HUES48 (cell line): Measurements from ENCODE around the gene SEC23A.
"Not testable (repeated sequence)": the region's sequence is repeated elsewhere in the genome, so short reads cannot be mapped to it uniquely, and the experiment has no call there.

ENCODE experiments used
- H3K27ac ChIP-seq: one replicate; pipeline ENCODE4 v1.7.0; 2013; ENCODE audit warnings: low read depth, low read length, inconsistent platforms
- H3K27me3 ChIP-seq: 2 replicates; pipeline ENCODE4 v1.6.1; 2013; ENCODE audit warnings: mild to moderate bottlenecking, low read length; ENCODE audit not compliant: control insufficient read depth, insufficient read depth
- H3K36me3 ChIP-seq: 2 replicates; pipeline ENCODE4 v1.6.1; 2013; ENCODE audit warnings: low read length; ENCODE audit not compliant: control insufficient read depth, insufficient read depth
- H3K4me1 ChIP-seq: 2 replicates; pipeline ENCODE4 v1.6.1; 2013; ENCODE audit warnings: mild to moderate bottlenecking, low read length; ENCODE audit not compliant: control insufficient read depth, insufficient read depth
- H3K4me3 ChIP-seq: 2 replicates; pipeline ENCODE4 v1.5.1; 2013; ENCODE audit warnings: mild to moderate bottlenecking, low read depth, low read length
- H3K9ac ChIP-seq: 2 replicates; pipeline ENCODE4 v1.6.1; 2013; ENCODE audit warnings: mild to moderate bottlenecking, low read depth, low read length, moderate library complexity
- H3K9me3 ChIP-seq: 2 replicates; pipeline ENCODE4 v1.6.1; 2013; ENCODE audit warnings: low read length; ENCODE audit not compliant: control insufficient read depth, insufficient read depth

The SEC23A gene

DNA sequence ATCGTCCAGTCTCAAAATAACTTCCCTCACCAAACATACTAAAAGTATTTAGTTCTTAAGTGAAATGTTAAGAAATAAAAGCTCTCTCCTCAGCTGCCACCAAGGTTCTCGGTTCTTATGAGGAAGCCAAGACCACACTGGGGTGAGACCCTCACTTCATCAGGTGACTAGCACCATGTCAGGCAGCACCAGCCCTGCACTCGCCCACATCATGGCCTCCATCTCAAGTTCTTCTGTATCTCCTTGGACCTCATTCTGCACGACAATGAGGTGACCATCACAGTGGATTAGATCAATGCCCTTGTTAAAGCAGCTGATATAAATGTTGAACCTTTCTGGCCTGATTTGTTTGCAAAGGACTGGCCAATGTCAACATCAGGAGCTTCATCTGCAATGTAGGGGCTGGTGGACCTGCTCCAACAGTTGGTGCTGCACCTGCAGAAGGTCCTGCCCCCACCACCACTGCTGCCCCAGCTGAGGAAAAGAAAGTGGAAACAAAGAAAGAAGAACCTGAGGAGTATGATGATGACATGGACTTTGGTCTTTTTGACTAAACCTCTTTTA, 12.4 kb downstream of the SEC23A start:
- Histone ChIP-seq H3K27me3 (no peaks in the 10 kb centered on the region), H3K36me3 (peaks cover 89% of the 10 kb centered on the region)

DNA sequence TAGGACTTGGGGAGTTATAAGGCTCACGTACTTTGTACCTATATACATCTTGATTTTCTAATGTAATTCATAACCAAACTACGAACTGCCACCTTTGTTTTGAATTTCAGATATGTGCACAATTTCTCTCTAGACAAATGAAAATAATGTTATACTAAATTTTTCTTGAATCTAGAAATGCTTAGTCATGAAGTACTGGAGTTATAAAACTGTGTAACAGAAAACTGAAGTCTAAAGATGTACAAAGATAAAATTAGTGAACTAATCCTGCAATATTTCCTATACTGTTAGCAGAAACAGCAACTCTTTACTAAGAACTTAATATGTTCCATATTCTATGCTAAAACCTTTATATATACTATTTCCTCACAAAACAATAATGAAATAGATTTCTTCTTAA, 15.5 kb downstream of the SEC23A start:
- no peaks in the 10 kb centered on the region for H3K4me1 ChIP-seq
- H3K9me3 ChIP-seq: no peaks in the 10 kb centered on the region
- H3K9ac ChIP-seq: no peak overlapping the region
- H3K27ac ChIP-seq: no peak overlapping the region
- H3K36me3 ChIP-seq: peaks cover 86% of the 10 kb centered on the region
- no peaks in the 10 kb centered on the region for H3K27me3 ChIP-seq
- H3K4me3 ChIP-seq: no peak overlapping the region

More for the DNA sequence above, 12.4 kb downstream of the SEC23A start:
- no peak overlapping the region for H3K27ac ChIP-seq
- no peak overlapping the region for H3K9ac ChIP-seq
- H3K9me3 ChIP-seq: no peaks in the 10 kb centered on the region
- H3K4me3 ChIP-seq: no peak overlapping the region
- no peaks in the 10 kb centered on the region for H3K4me1 ChIP-seq

DNA sequence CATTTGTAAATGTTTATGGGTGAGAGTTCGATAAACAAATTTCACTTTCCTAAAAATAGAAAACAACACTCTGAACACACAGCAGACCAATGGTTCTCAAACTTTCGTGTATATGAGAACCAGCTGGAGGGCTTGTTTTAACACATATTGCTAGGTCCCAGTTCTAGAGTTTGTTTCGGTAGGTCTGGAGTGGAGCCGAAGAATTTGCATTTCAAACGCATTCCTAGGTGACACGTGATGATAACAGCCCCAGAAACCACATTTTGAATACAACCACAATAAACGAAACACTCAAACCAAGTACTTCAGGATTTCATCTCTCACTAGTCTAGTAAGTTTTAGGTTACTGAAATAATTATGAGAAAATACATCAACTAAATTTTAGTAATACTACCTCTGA, 17.1 kb downstream of the SEC23A start:
- H3K9ac ChIP-seq: no peak overlapping the region
- H3K9me3 ChIP-seq: no peaks in the 10 kb centered on the region
- H3K4me3 ChIP-seq: no peak overlapping the region
- H3K36me3 ChIP-seq: peaks cover 85% of the 10 kb centered on the region
- no peaks in the 10 kb centered on the region for H3K27me3 ChIP-seq
- no peaks in the 10 kb centered on the region for H3K4me1 ChIP-seq
- no peak overlapping the region for H3K27ac ChIP-seq

DNA sequence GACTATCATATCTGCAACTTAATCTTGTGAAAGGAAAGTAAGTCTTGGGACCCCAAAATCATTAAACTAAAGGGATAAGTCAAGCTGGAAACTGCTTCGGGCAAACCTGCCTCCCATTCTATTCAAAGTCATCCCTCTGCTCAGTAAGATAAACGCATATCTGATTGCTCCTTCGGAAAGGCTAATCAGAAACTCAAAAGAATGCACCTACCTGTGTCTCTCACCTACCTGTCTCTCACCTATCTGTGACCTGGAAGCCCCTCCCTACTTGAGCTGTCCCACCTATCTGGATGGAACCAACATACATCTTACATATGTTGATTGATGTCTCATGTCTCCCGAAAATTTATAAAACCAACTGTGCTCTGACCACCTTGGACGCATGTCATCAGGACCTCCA, 19.9 kb downstream of the SEC23A start:
- Histone ChIP-seq H3K4me3 (no peak overlapping the region), H3K27me3 (no peaks in the 10 kb centered on the region), H3K4me1 (no peaks in the 10 kb centered on the region), H3K27ac (no peak overlapping the region), H3K9me3 (no peaks in the 10 kb centered on the region), H3K9ac (no peak overlapping the region), H3K36me3 (peaks cover 88% of the 10 kb centered on the region)

DNA sequence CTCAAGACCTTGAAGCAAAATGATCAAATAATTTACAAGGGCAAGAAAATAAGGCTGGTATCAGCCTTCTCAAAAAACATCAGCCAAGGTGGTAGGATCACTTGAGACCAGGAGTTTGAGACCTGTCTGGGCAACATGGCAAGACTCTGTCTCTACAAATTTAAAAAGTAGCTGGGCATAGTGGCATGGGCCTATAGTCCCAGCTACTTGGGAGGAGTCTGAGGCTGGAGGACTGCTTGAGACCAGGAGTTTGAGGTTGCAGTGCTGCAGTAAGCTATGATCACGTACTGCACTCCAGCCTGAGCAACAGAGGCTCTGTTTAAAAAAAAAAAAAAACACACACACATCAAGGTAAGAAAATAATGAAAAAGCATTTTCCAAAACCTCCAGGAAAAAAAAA, 22.1 kb downstream of the SEC23A start:
- Histone ChIP-seq H3K27me3 (no peaks in the 10 kb centered on the region), H3K9ac (no peak overlapping the region), H3K36me3 (peaks cover 76% of the 10 kb centered on the region), H3K9me3 (no peaks in the 10 kb centered on the region), H3K27ac (no peak overlapping the region), H3K4me1 (no peaks in the 10 kb centered on the region), H3K4me3 (no peak overlapping the region)

- H3K9ac ChIP-seq: no peak overlapping the region
- no peaks in the 10 kb centered on the region for H3K4me1 ChIP-seq
- no peak overlapping the region for H3K27ac ChIP-seq
- H3K27me3 ChIP-seq: no peaks in the 10 kb centered on the region
- no peaks in the 10 kb centered on the region for H3K9me3 ChIP-seq
- H3K36me3 ChIP-seq: peaks cover 88% of the 10 kb centered on the region
- no peak overlapping the region for H3K4me3 ChIP-seq
These were observed 31.9 kb downstream of the SEC23A start for GRCh38 chr14:39071096-39071495.

DNA sequence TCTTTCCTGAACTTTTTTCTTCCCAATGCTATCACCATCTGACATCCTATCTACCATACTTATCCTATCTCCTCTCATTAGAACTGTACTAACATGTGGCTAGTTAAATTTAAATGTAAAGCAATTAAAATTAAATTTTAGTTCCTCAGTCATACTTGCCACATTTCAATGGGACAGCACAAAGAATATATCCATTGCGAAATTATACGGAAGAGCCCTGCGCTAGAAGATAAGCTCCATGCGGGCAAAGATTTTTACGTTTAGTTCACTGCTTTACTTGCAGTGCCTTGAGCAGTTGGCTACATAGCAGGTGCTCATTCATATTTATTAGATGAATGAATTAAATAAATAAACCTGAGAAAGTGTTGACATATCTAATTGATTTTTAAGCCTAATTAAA, 33.1 kb downstream of the SEC23A start:
- Histone ChIP-seq H3K27ac (no peak overlapping the region), H3K4me3 (no peak overlapping the region), H3K36me3 (peaks cover 84% of the 10 kb centered on the region), H3K9me3 (no peaks in the 10 kb centered on the region), H3K4me1 (no peaks in the 10 kb centered on the region), H3K27me3 (no peaks in the 10 kb centered on the region), H3K9ac (no peak overlapping the region)

DNA sequence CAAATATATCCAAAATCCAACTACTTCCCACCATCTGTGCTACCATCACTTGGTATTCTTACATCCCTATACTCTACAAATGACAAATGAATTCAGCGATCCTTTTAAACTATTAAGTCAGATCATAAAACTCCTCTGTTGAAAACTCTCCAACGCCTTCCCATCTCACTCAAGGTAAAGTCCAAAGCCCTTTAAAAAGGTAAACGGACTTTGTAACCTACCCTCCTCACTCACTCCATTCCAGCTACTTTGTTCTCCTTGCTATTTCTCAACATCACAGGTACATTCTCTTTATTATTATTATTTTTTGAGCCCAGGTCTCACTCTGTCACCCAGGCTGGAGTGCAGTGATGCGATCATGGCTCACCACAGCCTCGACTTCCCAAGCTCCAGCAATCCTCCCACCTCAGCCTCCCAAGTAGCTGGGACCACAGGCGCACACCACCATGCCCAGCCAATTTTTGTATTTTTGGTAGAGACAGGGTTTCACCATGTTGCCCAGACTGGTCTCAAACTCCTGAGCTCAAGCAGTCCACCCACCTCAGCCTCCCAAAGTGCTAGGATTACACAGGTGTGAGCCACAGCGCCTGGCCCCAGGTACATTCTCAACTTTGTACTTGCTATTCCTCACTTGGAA, 33.7 kb downstream of the SEC23A start:
- not testable (repeated sequence) for H3K9me3 ChIP-seq, H3K9ac ChIP-seq, H3K4me3 ChIP-seq, H3K27ac ChIP-seq, H3K4me1 ChIP-seq, H3K27me3 ChIP-seq
- H3K36me3 ChIP-seq: peaks cover 84% of the 10 kb centered on the region

GRCh38 chr14:39060818-39061437, 42.1 kb downstream of the SEC23A start:
- Histone ChIP-seq H3K27ac (no peak overlapping the region), H3K4me3 (no peak overlapping the region), H3K36me3 (peaks cover 88% of the 10 kb centered on the region)

GRCh38 chr14:39055786-39056474, 47.1 kb downstream of the SEC23A start:
- Histone ChIP-seq H3K4me3 (no peak overlapping the region), H3K27ac (no peak overlapping the region), H3K27me3 (no peaks in the 10 kb centered on the region), H3K9me3 (peaks cover 29% of the 10 kb centered on the region), H3K9ac (no peak overlapping the region), H3K4me1 (no peaks in the 10 kb centered on the region), H3K36me3 (peaks cover 94% of the 10 kb centered on the region)

More at GRCh38 chr14:39060818-39061437, 42.1 kb downstream of the SEC23A start:
- Histone ChIP-seq H3K9me3 (peaks cover 24% of the 10 kb centered on the region), H3K9ac (no peak overlapping the region), H3K4me1 (no peaks in the 10 kb centered on the region), H3K27me3 (no peaks in the 10 kb centered on the region)

- not testable (repeated sequence) for H3K27ac ChIP-seq, H3K9ac ChIP-seq, H3K4me3 ChIP-seq, H3K27me3 ChIP-seq, H3K4me1 ChIP-seq
- H3K9me3 ChIP-seq: peaks cover 24% of the 10 kb centered on the region
- H3K36me3 ChIP-seq: peaks cover 80% of the 10 kb centered on the region
These were observed 50.1 kb downstream of the SEC23A start for GRCh38 chr14:39052869-39053454.
